ENCODE measurements around the gene GLRA3.

DNA sequence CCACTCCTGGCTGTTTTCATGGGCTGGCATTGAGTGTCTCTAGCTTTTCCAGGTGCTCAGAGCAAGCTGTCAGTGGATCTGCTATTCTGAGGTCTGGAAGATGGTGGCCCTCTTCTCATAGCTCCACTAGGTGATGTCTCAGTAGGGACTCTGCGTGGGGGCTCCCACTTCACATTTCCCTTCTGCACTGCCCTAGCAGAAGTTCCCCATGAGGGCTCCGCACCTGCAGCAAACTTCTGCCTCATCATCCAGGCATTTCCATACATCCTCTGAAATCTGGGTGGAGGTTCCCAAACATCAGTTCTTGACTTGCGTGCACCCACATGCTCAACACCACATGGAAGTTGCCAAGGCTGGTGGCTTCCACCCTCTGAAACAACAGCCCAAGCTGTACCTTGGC lies 13.8 kb downstream of the GLRA3 start:
- TF ChIP-seq, protein P1, sequence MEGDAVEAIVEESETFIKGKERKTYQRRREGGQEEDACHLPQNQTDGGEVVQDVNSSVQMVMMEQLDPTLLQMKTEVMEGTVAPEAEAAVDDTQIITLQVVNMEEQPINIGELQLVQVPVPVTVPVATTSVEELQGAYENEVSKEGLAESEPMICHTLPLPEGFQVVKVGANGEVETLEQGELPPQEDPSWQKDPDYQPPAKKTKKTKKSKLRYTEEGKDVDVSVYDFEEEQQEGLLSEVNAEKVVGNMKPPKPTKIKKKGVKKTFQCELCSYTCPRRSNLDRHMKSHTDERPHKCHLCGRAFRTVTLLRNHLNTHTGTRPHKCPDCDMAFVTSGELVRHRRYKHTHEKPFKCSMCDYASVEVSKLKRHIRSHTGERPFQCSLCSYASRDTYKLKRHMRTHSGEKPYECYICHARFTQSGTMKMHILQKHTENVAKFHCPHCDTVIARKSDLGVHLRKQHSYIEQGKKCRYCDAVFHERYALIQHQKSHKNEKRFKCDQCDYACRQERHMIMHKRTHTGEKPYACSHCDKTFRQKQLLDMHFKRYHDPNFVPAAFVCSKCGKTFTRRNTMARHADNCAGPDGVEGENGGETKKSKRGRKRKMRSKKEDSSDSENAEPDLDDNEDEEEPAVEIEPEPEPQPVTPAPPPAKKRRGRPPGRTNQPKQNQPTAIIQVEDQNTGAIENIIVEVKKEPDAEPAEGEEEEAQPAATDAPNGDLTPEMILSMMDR (IDR thresholded peaks at IDR 0.05), result no peak
- TF ChIP-seq EZH2 (IDR thresholded peaks at IDR 0.05), result no peak

All from neural progenitor cell (in vitro differentiated cells).